Neural cell (in vitro differentiated cells): ENCODE data around the gene C1orf21.

ENCODE experiments used
- CTCF ChIP-seq: fragments of 450-650 bp; IDR thresholded peaks from 2 replicates; pipeline ENCODE4 v1.5.1; 2014; ENCODE audit warnings: antibody characterized with exemption, mild to moderate bottlenecking, moderate library complexity; ENCODE audit not compliant: poor library complexity, severe bottlenecking
- POLR2AphosphoS5 ChIP-seq: IDR thresholded peaks from 2 replicates; pipeline ENCODE4 v1.6.1; 2012
- SMC3 ChIP-seq: fragments of 450-650 bp; conservative IDR thresholded peaks from 2 replicates; pipeline ENCODE4 v1.6.1; 2014; ENCODE audit warnings: antibody characterized with exemption, mild to moderate bottlenecking, moderate library complexity; ENCODE audit not compliant: poor library complexity

- TF ChIP-seq CTCF (no peak), SMC3 (no peak), POLR2AphosphoS5 (no peak)
Observed at GRCh38 chr1:184517130-184517529, 130.3 kb downstream of the C1orf21 start.
